H1 (cell line): ENCODE measurements around the gene TAS2R3. TPM values are rescaled to one million over a fixed set of nuclear protein-coding genes. Genes with fewer than 3 reads are reported as not detected.

ENCODE experiments used
- CTCF ChIA-PET: fragments of 300-600 bp; sonication (Branson Sonifier 250); formaldehyde crosslinking; loops from one replicate; lab custom pipeline; 2021; ENCODE audit not compliant: partially characterized antibody; lab: Charles Lee
- POLR2A ChIA-PET: fragments of 300-600 bp; sonication (Branson Sonifier 250); formaldehyde crosslinking; loops from one replicate; lab custom pipeline; 2021; ENCODE audit warnings: inconsistent platforms; ENCODE audit not compliant: partially characterized antibody; lab: Charles Lee
- DNase-seq, 2 experiments: peaks; one replicate each; pipeline versions ENCODE4 v3.0.0 to v3.0.0-alpha.2; 2010 to 2022; ENCODE audit warnings: low spot score in 2 of 2, low read depth in 1 of 2, mixed read lengths in 1 of 2
- FAIRE-seq: peaks from 2 replicates; lab custom pipeline; 2011; peaks lifted over from hg19 to GRCh38; lab: Jason Lieb, UNC
- H2AFZ ChIP-seq: 2 replicates; pipeline ENCODE4 v1.8.1; 2012; ENCODE audit warnings: low read length, inconsistent platforms
- H2AK5ac ChIP-seq: 2 replicates; pipeline ENCODE4 v1.6.1; 2013; ENCODE audit warnings: low read depth, low read length
- H2BK120ac ChIP-seq: replicated peaks from 2 replicates; pipeline ENCODE3; 2013; ENCODE audit warnings: low read depth, low read length, inconsistent platforms
- H2BK12ac ChIP-seq: 2 replicates; pipeline ENCODE4 v1.6.1; 2013; ENCODE audit warnings: low read depth, low read length
- H2BK15ac ChIP-seq: 2 replicates; pipeline ENCODE4 v1.6.1; 2013; ENCODE audit warnings: low read length
- H2BK20ac ChIP-seq: 2 replicates; pipeline ENCODE4 v1.6.1; 2013; ENCODE audit warnings: low read length
- H2BK5ac ChIP-seq: 2 replicates; pipeline ENCODE4 v1.6.1; 2013; ENCODE audit warnings: low read depth, low read length
- H3K14ac ChIP-seq: 2 replicates; pipeline ENCODE4 v1.6.1; 2013; ENCODE audit warnings: inconsistent platforms; ENCODE audit not compliant: insufficient read length
- H3K18ac ChIP-seq: 2 replicates; pipeline ENCODE4 v1.6.1; 2013; ENCODE audit warnings: low read length; ENCODE audit errors: extremely low read depth
- H3K23ac ChIP-seq: 2 replicates; pipeline ENCODE4 v1.6.1; 2013; ENCODE audit warnings: inconsistent platforms; ENCODE audit not compliant: insufficient read length
- H3K23me2 ChIP-seq: 2 replicates; pipeline ENCODE4 v1.6.1; 2013; ENCODE audit warnings: low read depth, low read length
- H3K27ac ChIP-seq: 2 replicates; pipeline ENCODE4 v1.6.1; 2011; ENCODE audit warnings: low read depth, low read length, inconsistent platforms
- H3K27me3 ChIP-seq, 4 experiments: replicated peaks in 1 of 4; 1 replicate in 1 of 4; 2 replicates in 3 of 4; pipeline versions ENCODE4 v1.6.1 to v1.8.1; 2011 to 2013; ENCODE audit warnings: low read length in 3 of 4, mild to moderate bottlenecking in 3 of 4, inconsistent platforms in 2 of 4, mixed read lengths in 2 of 4, moderate library complexity in 1 of 4; ENCODE audit not compliant: control insufficient read depth in 3 of 4, insufficient read depth in 3 of 4; ENCODE audit errors: extremely low read depth in 1 of 4
- H3K36me3 ChIP-seq, 4 experiments: 2 replicates each; pipeline versions ENCODE4 v1.6.1 to v1.8.1; 2011 to 2013; ENCODE audit warnings: mild to moderate bottlenecking in 4 of 4, low read length in 3 of 4, moderate library complexity in 2 of 4, control low read depth in 1 of 4, inconsistent platforms in 1 of 4; ENCODE audit not compliant: insufficient read depth in 4 of 4, control insufficient read depth in 2 of 4
- H3K4ac ChIP-seq: replicated peaks from 2 replicates; pipeline ENCODE3; 2013; ENCODE audit warnings: low read length, low read depth, mixed read lengths, inconsistent platforms; ENCODE audit not compliant: insufficient read length
- H3K4me1 ChIP-seq, 4 experiments: replicated peaks in 1 of 4; 1 replicate in 1 of 4; 2 replicates in 3 of 4; pipeline versions ENCODE4 v1.6.1 to v1.8.1; 2011 to 2013; ENCODE audit warnings: low read length in 3 of 4, inconsistent platforms in 2 of 4, mixed read lengths in 1 of 4; ENCODE audit not compliant: insufficient read depth in 4 of 4, control insufficient read depth in 3 of 4
- H3K4me2 ChIP-seq, 2 experiments: 2 replicates each; pipeline versions ENCODE4 v1.6.1 to v1.8.1; 2011 to 2013; ENCODE audit warnings: low read depth in 2 of 2, low read length in 2 of 2, control low read depth in 1 of 2, inconsistent platforms in 1 of 2, mild to moderate bottlenecking in 1 of 2; ENCODE audit not compliant: insufficient read depth in 1 of 2
- H3K4me3 ChIP-seq, 4 experiments: fragments of 200-600, 300-600 bp in 1 of 4; sonication (generic), shearing (Covaris generic), sonication (Bioruptor Twin) in 1 of 4; 2 replicates each; pipeline versions ENCODE4 v1.5.1 to v1.8.1; 2011 to 2016; ENCODE audit warnings: low read length in 4 of 4, low read depth in 3 of 4, control low read depth in 2 of 4, inconsistent platforms in 2 of 4, mild to moderate bottlenecking in 2 of 4, mixed read lengths in 1 of 4, moderate library complexity in 1 of 4; ENCODE audit not compliant: insufficient read depth in 2 of 4; ENCODE audit errors: extremely low read depth in 1 of 4
- H3K56ac ChIP-seq: replicated peaks from 2 replicates; pipeline ENCODE3; 2013; ENCODE audit warnings: low read depth, mild to moderate bottlenecking, mixed read lengths, low read length, inconsistent platforms; ENCODE audit not compliant: insufficient read length
- H3K79me1 ChIP-seq: 2 replicates; pipeline ENCODE4 v1.6.1; 2013; ENCODE audit warnings: low read depth, low read length, control low read depth
- H3K79me2 ChIP-seq, 2 experiments: 2 replicates each; pipeline versions ENCODE4 v1.6.1 to v1.8.1; 2012 to 2013; ENCODE audit warnings: low read length in 2 of 2, mild to moderate bottlenecking in 2 of 2, inconsistent platforms in 1 of 2; ENCODE audit not compliant: insufficient read depth in 2 of 2, control insufficient read depth in 1 of 2
- H3K9ac ChIP-seq, 4 experiments: replicated peaks in 1 of 4; 1 replicate in 1 of 4; 2 replicates in 3 of 4; pipeline versions ENCODE4 v1.6.1 to v1.8.1; 2011 to 2013; ENCODE audit warnings: low read depth in 3 of 4, low read length in 3 of 4, control low read depth in 2 of 4, mild to moderate bottlenecking in 2 of 4, moderate library complexity in 2 of 4, inconsistent platforms in 1 of 4; ENCODE audit errors: extremely low read depth in 1 of 4
- H3K9me3 ChIP-seq, 2 experiments: 2 replicates each; pipeline versions ENCODE4 v1.6.1 to v1.8.1; 2012 to 2013; ENCODE audit warnings: mild to moderate bottlenecking in 2 of 2, moderate library complexity in 2 of 2, control low read depth in 1 of 2, inconsistent platforms in 1 of 2, low read depth in 1 of 2, low read length in 1 of 2, mixed read lengths in 1 of 2; ENCODE audit not compliant: insufficient read depth in 2 of 2
- H4K20me1 ChIP-seq, 2 experiments: replicated peaks in 1 of 2; 2 replicates each; pipeline versions ENCODE3 to v1.8.1; 2011 to 2013; ENCODE audit warnings: inconsistent platforms in 2 of 2, low read length in 2 of 2, mild to moderate bottlenecking in 1 of 2; ENCODE audit not compliant: insufficient read depth in 2 of 2, control insufficient read depth in 1 of 2
- H4K5ac ChIP-seq: 2 replicates; pipeline ENCODE4 v1.6.1; 2013; ENCODE audit warnings: low read length, low read depth, mixed read lengths, inconsistent platforms; ENCODE audit not compliant: insufficient read length
- H4K8ac ChIP-seq: 2 replicates; pipeline ENCODE4 v1.8.0; 2013; ENCODE audit warnings: mild to moderate bottlenecking, moderate library complexity, low read length, inconsistent platforms; ENCODE audit not compliant: insufficient read depth; ENCODE audit errors: extremely low read depth
- H4K91ac ChIP-seq: replicated peaks from 2 replicates; pipeline ENCODE3; 2013; ENCODE audit warnings: low read length, mixed read lengths, inconsistent platforms; ENCODE audit not compliant: insufficient read length
- WGBS, 2 experiments: shearing (Covaris generic) in 1 of 2; methylation state at CpG; one replicate each; pipeline versions ENCODE4 v1.1.6 to v1.1.7; 2013 to 2015; ENCODE audit warnings: low lambda C conversion rate in 2 of 2, mixed read lengths in 2 of 2, inconsistent platforms in 1 of 2, low coverage in 1 of 2, missing lambda C conversion rate in 1 of 2; ENCODE audit not compliant: insufficient replicate concordance in 2 of 2, insufficient coverage in 1 of 2, insufficient read length in 1 of 2; ENCODE audit errors: extremely low coverage in 1 of 2, missing lambda C conversion rate in 1 of 2; 5-methylcytosine and 5-hydroxymethylcytosine counted together
- polyA plus RNA-seq, 7 experiments: library from polyadenylated mRNA; depleted of rRNA in 3 of 7; stranded (reverse) in 5 of 7; unstranded in 2 of 7; fragments of >200 nt in 5 of 7; fragments of 200-250 nt in 2 of 7; gene quantifications; 1 replicate in 5 of 7; 2 replicates in 1 of 7; 4 replicates in 1 of 7; pipeline versions ENCODE4 v1.2.1 to v1.2.3, GENCODE V29; 2011 to 2013; ENCODE audit warnings: missing spikeins in 2 of 7, mixed read lengths in 2 of 7
- total RNA-seq: library from RNA; stranded (reverse); fragmentation: NEBNext Ultra II Directional; extraction: Animal tissue kit (Norgen Biotek cat#: 25700); gene quantifications from 2 replicates; pipeline ENCODE4 v1.2.1, GENCODE V29; 2021

The TAS2R3 gene
- total and polyA plus RNA-seq, 2 of the 8 experiments (the other 6 are each of a cell fraction or from before 2014, with no cell fraction given), result 0.48 to 0.99 TPM

DNA sequence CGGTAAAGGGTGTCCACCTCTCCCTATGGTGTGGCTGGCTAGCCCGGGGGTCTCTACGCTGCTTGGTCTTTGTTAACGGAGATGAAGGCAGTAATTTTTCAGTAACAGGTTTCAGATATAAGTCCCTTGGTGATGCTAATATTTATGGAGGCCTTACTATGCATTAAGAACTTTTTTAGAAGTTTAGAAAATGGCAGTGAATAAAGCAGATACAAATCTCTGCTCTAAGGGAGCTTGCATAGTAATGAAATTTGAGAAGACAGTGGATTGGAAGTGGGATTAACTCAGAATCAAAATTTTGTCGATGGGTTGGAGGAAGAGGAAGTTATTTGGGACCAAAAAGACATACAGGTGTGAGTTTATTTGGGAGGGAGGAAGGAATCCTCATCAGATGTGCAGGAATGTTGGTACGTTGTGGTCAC lies 25.3 kb upstream of the TAS2R3 start:
- Histone ChIP-seq H2BK15ac (no peak overlapping the region), H3K4me2 (peak overlapping the region; percentile 69 to 70), H2AFZ (peak overlapping the region; percentile 90; the same call in 1 of the 2 replicates), H4K5ac (no peak overlapping the region), H3K9me3 (no peaks in the 10 kb centered on the region), H2BK12ac (peak overlapping the region; percentile 84; the same call in 1 of the 2 replicates), H4K91ac (no peak overlapping the region), H3K27me3 (no peaks in the 10 kb centered on the region), H2BK20ac (no peak overlapping the region), H3K79me1 (peaks cover 4% of the 10 kb centered on the region; the same call in 1 of the 2 replicates), H3K23ac (no peak overlapping the region), H3K4ac (no peak overlapping the region), H3K9ac (peak overlapping the region; percentile 88 to 98 (median 96)), H3K4me3 (peak overlapping the region; percentile 70 to 100 (median 98)), H3K14ac (no peak overlapping the region), H3K56ac (no peak overlapping the region), H2AK5ac (no peak overlapping the region), H3K4me1 (peaks cover 0 to 6% (median 2%) of the 10 kb centered on the region in 4 experiments; a peak in 3 of 7 replicates), H3K23me2 (peaks cover 2% of the 10 kb centered on the region; the same call in 1 of the 2 replicates), H3K18ac (peak overlapping the region; percentile 98; the same call in 1 of the 2 replicates), H2BK120ac (no peak overlapping the region), H3K36me3 (peaks cover 11 to 42% (median 26%) of the 10 kb centered on the region in 4 experiments), H4K20me1 (peaks cover 0 to 2% of the 10 kb centered on the region in 2 experiments), H4K8ac (peak overlapping the region; percentile 99; the same call in 1 of the 2 replicates), H3K79me2 (peaks cover 4 to 39% of the 10 kb centered on the region in 2 experiments), H3K27ac (peak overlapping the region; percentile 98), H2BK5ac (peak overlapping the region; percentile 97)
- DNase-seq (no peak), FAIRE-seq (no peak)
- WGBS, 2 experiments, result 4% methylated on average over 6 of the region's 6 CpGs; no CpG with 5 or more reads in 1 of the 2 experiments
- ChIA-PET CTCF (interaction anchor here (0.5 to 2.0 kb wide), 18 partner anchors 9 to 292 kb away, joined by 3 to 16 read pairs (median 4); partner anchors contain the start of genes TAS2R3 and WEE2), POLR2A (interaction anchor here (0.9 to 3.3 kb wide), 14 partner anchors 9 to 118 kb away, joined by 3 to 21 read pairs (median 5); partner anchors contain the start of gene DENND11)
